Measurements from ENCODE around the gene CELF2.

CELF2 gene

DNA sequence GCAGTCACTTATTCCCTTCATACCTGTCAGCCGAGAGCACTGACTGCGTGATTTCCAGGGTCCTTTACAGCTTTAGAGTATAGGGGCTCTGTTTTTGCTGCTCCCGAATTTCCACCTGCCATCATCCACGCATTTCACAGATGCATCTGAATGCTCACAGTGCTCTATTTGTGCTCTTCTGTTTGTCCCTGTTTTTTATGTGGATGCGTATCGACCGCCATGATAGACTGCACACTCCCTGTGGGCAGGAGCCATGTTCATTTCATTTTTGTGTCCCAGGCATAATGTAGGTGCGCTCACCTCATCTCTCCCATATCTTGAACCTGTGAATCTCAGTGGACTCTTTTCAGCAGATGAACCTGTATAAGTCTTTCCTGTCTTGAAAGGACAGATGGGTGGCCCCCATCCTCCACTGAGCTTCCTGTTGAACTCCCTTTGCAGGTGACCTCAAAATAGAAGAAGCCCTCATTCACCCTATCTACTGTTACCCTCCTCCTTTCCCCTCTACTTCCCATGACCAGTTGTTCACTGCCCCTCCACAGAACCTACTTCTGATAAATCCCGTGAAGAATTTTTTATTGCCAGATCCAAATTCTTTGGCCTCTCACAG, 228.4 kb downstream of the CELF2 start:
- DNase-seq (ENCODE audit: low read depth in 2 of 2) = no peak

GRCh38 chr10:11246752-11247467, 229.2 kb downstream of the CELF2 start:
- no peak for DNase-seq (ENCODE audit: low read depth in 2 of 2)

GRCh38 chr10:11249152-11249807, 231.6 kb downstream of the CELF2 start:
- DNase-seq (ENCODE audit: low read depth in 2 of 2) = no peak

DNA sequence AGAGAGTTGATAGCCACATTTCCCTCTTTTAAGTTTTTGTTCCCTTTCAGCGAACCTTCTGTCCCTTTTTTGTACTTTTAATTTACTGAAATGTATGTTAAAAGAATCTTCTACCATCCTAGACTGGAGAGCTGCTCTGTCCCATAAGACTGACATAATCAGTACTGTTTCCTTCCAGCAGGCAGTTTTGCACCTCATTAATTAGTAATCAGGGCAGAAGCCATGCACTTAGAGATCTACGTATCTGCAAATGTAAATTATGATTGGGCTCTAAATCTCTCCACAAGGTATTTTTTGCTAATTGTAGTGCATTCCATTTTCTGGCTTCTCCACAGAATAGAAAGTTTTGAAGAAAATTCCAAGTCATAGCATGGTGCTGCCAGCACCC, 232.1 kb downstream of the CELF2 start:
- DNase-seq (ENCODE audit: low read depth in 2 of 2) = no peak

- DNase-seq (ENCODE audit: low read depth in 2 of 2) = no peak
Observed at GRCh38 chr10:11250304-11250703, 232.6 kb downstream of the CELF2 start.

GRCh38 chr10:11252887-11253286, 235.2 kb downstream of the CELF2 start:
- no peak for DNase-seq (ENCODE audit: low read depth in 2 of 2)

- no peak for DNase-seq (ENCODE audit: low read depth in 2 of 2)
Observed at GRCh38 chr10:11253385-11254002, 235.8 kb downstream of the CELF2 start.

DNA sequence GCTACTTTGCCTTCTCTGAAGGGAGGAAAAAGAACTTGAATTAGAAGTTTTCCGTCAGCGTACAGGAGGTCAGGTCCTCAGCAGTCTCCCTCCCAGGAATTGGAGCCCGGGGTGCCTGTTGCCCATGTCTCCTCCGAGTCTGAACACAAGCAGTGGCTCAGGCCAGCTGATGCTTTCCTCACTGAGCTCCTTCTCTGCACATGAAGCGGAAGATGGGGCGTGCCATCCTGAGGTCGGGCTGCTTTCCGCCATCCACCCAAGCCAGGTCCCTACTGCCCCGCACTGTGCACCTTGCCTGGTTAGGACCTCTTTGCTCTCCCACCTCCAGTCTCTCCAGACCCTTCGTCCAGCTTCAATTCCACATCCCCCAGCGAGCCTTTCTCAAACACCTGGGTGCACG, 237.5 kb downstream of the CELF2 start:
- DNase-seq (ENCODE audit: low read depth in 2 of 2) = no peak

DNA sequence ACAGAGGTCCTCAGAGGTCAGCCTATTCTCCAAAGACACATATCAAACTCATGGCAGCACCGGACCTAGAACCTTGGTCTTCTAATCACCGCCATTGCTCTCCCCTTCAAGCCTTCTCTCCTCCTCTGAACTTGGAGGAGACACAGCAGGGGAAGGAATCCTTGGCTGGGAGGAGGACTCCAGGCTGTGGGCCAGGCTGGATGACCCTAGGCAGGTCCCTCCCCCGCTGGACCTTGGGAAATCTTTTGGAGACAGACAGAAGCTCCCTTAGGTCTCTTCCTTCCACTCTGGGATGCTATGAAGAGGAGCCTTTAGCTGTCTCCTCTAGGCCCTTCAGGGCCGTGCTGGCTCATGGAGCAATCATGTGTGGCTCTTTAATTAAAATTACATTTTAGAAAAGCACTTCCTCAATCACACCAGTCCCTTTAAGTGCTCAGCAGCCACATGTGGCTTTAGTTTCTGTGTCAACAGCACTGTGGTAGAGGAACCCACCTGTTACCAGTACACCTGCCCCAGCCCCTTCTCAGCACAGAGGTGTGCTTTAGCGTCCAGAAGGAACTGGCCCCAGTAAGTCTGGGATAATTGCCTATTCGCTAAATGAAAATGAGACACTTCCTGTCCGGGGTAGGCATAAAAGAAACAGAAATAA, 238.2 kb downstream of the CELF2 start:
- no peak for DNase-seq (ENCODE audit: low read depth in 2 of 2)

- no peak for DNase-seq (ENCODE audit: low read depth in 2 of 2)
Observed at GRCh38 chr10:11256896-11257295, 239.2 kb downstream of the CELF2 start.

DNA sequence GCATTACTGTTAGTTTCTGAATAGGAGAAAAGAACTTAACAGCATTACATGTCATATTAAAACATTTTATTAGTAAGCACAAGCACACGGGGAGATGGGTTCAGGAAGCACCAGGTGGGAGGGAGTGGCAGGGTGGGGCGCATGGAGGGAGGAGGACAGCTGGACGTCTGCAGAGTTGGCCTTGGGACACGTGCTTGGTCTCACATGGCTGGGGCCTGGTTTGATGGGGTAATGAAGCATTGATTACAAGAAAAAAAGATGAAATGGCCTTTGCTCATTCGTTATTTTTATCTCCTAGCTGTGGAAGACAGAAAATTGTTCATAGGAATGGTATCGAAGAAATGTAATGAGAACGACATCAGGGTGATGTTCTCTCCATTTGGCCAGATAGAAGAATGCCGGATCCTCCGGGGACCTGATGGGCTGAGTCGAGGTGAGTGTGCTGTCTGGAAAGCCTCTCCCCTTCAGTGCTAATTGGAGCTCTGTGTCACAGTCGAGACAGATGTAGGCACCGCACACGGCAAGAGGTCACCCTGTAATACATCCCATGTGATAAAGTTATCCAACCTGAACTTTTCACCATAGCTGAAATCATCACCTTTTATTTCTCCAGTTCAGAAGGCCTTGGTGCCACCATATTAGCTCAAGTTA, 239.9 kb downstream of the CELF2 start:
- no peak for DNase-seq (ENCODE audit: low read depth in 2 of 2)

DNA sequence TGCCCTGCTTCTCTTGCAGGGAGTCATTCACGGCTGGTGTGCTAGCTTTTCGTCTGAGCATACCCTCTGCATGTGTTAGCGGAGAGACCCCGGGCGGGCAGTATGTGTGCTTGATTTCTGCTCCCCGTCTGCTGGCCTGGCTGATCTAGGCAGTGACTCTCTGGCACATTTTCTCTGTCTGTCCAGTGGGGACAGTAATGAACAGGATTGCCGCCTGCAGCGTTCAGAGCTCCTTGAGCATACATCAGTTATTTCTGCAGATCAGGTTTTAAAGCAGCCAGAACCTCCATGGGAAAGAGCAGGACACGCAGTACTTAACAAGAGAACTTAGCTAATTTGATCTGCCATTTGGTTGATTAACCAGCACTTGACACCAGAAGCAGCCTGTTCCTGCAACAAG, 242.5 kb downstream of the CELF2 start:
- DNase-seq (ENCODE audit: low read depth in 2 of 2) = no peak

DNA sequence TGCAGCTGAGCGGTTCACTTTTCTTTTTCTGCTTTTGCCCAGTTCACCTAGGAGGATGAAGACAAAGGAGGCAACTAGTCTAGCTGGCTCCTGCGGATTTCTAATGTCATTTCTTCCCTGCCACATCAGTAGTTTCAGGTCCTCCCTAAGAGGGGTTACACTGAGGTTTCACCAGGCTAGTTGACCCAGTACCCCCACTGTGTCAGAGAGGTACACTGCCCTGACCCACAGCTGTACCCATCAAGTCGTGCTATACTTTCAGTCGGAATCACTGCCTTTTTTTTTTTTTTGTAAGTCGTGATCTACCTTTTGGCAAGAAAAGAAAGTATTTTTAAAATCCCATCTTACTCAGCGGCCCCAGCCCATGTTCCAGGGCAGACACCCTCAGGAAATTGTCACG, 243.5 kb downstream of the CELF2 start:
- DNase-seq (ENCODE audit: low read depth in 2 of 2) = no peak

DNA sequence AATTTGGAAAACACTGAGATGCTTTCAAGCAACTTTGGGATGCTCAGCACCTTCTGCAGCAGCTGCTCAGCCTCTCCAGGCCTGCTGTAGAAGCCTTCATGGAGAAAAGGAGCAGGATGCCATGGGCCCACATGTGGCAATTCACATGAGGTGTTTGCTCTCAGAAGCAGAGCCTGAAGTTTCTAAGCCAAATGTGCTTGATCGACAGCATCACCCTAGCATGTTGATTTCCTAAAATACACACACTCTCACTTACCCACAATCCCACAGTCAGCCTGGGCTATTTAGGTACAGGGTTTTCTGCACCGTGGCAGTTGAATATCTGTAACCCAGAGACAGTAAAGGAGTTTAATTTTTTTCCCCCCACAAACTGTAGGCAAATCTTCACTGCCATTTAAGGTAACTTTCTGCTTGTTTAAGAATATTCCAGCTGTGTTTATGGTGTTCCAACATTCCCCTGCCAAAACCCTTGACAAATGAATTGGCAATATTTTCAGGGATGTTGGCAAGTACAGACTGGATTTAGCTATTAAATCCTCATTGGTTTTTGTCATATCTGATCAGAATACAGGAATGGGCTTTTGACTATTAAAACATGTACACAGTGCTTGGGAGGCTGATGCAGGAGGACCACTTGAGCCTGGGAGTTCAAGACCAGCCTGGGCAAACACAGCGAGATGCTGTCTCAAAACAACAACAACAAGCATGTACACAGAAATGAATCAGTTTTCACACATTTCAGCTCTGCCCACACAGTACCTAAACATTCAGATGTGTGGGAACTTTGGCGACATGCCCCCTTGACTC, 244.2 kb downstream of the CELF2 start:
- no peak for DNase-seq (ENCODE audit: low read depth in 2 of 2)

GRCh38 chr10:11262494-11263345, 245.0 kb downstream of the CELF2 start:
- no peak for DNase-seq (ENCODE audit: low read depth in 2 of 2)

GRCh38 chr10:11263767-11264166, 246.1 kb downstream of the CELF2 start:
- no peak for DNase-seq (ENCODE audit: low read depth in 2 of 2)

- no peak for DNase-seq (ENCODE audit: low read depth in 2 of 2)
Observed at GRCh38 chr10:11264296-11265048, 246.8 kb downstream of the CELF2 start.

GRCh38 chr10:11265484-11265883, 247.8 kb downstream of the CELF2 start:
- DNase-seq (ENCODE audit: low read depth in 2 of 2) = no peak

DNA sequence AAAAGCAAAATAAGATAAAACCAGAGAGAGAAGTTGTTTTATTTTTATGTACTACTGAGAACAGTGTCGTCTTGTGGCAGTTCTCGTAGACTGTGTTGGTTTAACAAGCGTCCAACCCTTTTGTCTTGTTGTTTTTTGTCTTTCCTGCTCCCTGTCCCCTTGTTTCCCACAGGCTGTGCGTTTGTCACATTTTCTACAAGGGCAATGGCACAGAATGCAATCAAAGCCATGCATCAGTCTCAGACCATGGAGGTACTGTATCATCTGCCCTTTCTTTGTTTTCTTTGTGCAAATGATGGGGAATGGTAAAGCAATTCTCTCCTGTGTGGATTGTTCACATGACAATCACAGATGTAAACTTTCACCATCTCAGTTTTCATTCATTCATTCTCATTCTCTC, 248.8 kb downstream of the CELF2 start:
- DNase-seq (ENCODE audit: low read depth in 2 of 2) = no peak
